HCT116 (cell line): ENCODE data around the gene COL10A1. TPM values are rescaled to one million over a fixed set of nuclear protein-coding genes. Genes with fewer than 3 reads are reported as not detected.

Source experiments
- ATAC-seq: fragments of 200-7000 bp; cut with Tn5 transposase; 2 replicates; pipeline ENCODE4 v1.9.1; 2020; ENCODE audit warnings: mild to moderate bottlenecking, moderate library complexity
- Bru-seq: library from RNA; stranded (reverse); fragments of 400-500 nt; gene quantifications from one replicate; lab custom pipeline; 2021; lab: Mats Ljungman, UMichigan
- BruChase-seq, 2 experiments: library from RNA; stranded (reverse); fragments of 400-500 nt; gene quantifications; one replicate each; lab custom pipeline; 2021; lab: Mats Ljungman, UMichigan
- BruUV-seq: library from RNA; stranded (reverse); fragments of 400-500 nt; replicated peaks from 2 replicates; lab custom pipeline; 2021; lab: Mats Ljungman, UMichigan
- CTCF ChIA-PET: fragments of 300-600 bp; sonication (Branson Sonifier 250); formaldehyde crosslinking; loops from one replicate; lab custom pipeline; 2021; ENCODE audit warnings: antibody characterized with exemption; lab: Charles Lee
- POLR2A ChIA-PET: fragments of 300-600, 350-600 bp; sonication (Branson Sonifier 250); formaldehyde crosslinking; loops from one replicate; lab custom pipeline; 2021; ENCODE audit warnings: antibody characterized with exemption; lab: Charles Lee
- RAD21 ChIA-PET, 2 experiments: fragments of 300-600 bp; sonication (Branson Sonifier 250); formaldehyde crosslinking; loops; one replicate each; lab custom pipeline; 2023; ENCODE audit warnings: low total read pairs in 2 of 2; ENCODE audit not compliant: uncharacterized antibody in 2 of 2, unreplicated experiment in 2 of 2, low non-redundant PET in 1 of 2; lab: Charles Lee
- DNase-seq: peaks from one replicate; pipeline ENCODE4 v3.0.0-alpha.2; 2010; ENCODE audit warnings: low read depth, low spot score
- H2AFZ ChIP-seq: fragments of 200-600 bp; shearing (Covaris generic), sonication (generic); 2 replicates; pipeline ENCODE4 v1.6.1; 2017; ENCODE audit warnings: low read depth, mixed run types, mixed read lengths, antibody characterized with exemption, low read length; ENCODE audit not compliant: poor library complexity, severe bottlenecking
- H3K27ac ChIP-seq: 2 replicates; pipeline ENCODE4 v1.5.1; 2012; ENCODE audit warnings: low read depth, low read length
- H3K27me3 ChIP-seq: fragments of 200-600 bp; sonication (generic); 2 replicates; pipeline ENCODE4 v1.6.1; 2016; ENCODE audit warnings: mixed run types, low read length, mixed read lengths; ENCODE audit not compliant: insufficient read depth
- H3K36me3 ChIP-seq, 2 experiments: fragments of 200-500 bp in 1 of 2; fragments of 200-600 bp in 1 of 2; sonication (Bioruptor generic) in 1 of 2; sonication (generic) in 1 of 2; 2 replicates each; pipeline versions ENCODE4 v1.5.1 to v1.6.1; 2014 to 2016; ENCODE audit warnings: low read length in 2 of 2, inconsistent platforms in 1 of 2, mixed read lengths in 1 of 2, mixed run types in 1 of 2; ENCODE audit not compliant: insufficient read depth in 2 of 2, control insufficient read depth in 1 of 2
- H3K4me1 ChIP-seq, 2 experiments: fragments of 200-600 bp in 1 of 2; sonication (generic) in 1 of 2; 2 replicates each; pipeline versions ENCODE4 v1.5.1 to v1.6.1; 2012 to 2017; ENCODE audit warnings: low read length in 2 of 2, inconsistent platforms in 1 of 2, mild to moderate bottlenecking in 1 of 2, mixed read lengths in 1 of 2, mixed run types in 1 of 2, moderate library complexity in 1 of 2; ENCODE audit not compliant: insufficient read depth in 2 of 2, control insufficient read depth in 1 of 2
- H3K4me2 ChIP-seq: fragments of 200-600 bp; sonication (generic); 2 replicates; pipeline ENCODE4 v1.6.1; 2017; ENCODE audit warnings: mixed run types, low read length, mixed read lengths
- H3K4me3 ChIP-seq, 2 experiments: fragments of 200-600 bp in 1 of 2; sonication (generic) in 1 of 2; replicated peaks in 1 of 2; 2 replicates each; pipeline ENCODE4 v1.5.1; 2011 to 2016; ENCODE audit warnings: low read length in 2 of 2, control low read depth in 1 of 2, low read depth in 1 of 2, mild to moderate bottlenecking in 1 of 2, mixed read lengths in 1 of 2, mixed run types in 1 of 2
- H3K79me2 ChIP-seq: fragments of 200-600 bp; sonication (generic); 2 replicates; pipeline ENCODE4 v1.6.1; 2017; ENCODE audit warnings: mild to moderate bottlenecking, mixed run types, low read length, moderate library complexity, mixed read lengths; ENCODE audit not compliant: insufficient read depth
- H3K9ac ChIP-seq: fragments of 200-600 bp; sonication (generic); 2 replicates; pipeline ENCODE4 v1.6.1; 2016; ENCODE audit warnings: low read length, mixed read lengths
- H3K9me2 ChIP-seq: fragments of 200-600 bp; sonication (generic), shearing (Covaris generic); 2 replicates; pipeline ENCODE4 v1.6.1; 2017; ENCODE audit warnings: mixed run types, mild to moderate bottlenecking, moderate library complexity; ENCODE audit not compliant: insufficient read depth
- H3K9me3 ChIP-seq, 2 experiments: fragments of 200-500 bp in 1 of 2; fragments of 200-600 bp in 1 of 2; sonication (Bioruptor generic) in 1 of 2; sonication (generic) in 1 of 2; 2 replicates each; pipeline ENCODE4 v1.6.1; 2014 to 2017; ENCODE audit warnings: low read length in 2 of 2, mixed read lengths in 2 of 2, inconsistent platforms in 1 of 2, low read depth in 1 of 2, mild to moderate bottlenecking in 1 of 2, mixed run types in 1 of 2, moderate library complexity in 1 of 2; ENCODE audit not compliant: control insufficient read depth in 1 of 2, insufficient read depth in 1 of 2
- H4K20me1 ChIP-seq: fragments of 200-600 bp; sonication (generic), shearing (Covaris generic); 2 replicates; pipeline ENCODE4 v1.6.1; 2017; ENCODE audit warnings: mixed run types, mild to moderate bottlenecking, moderate library complexity; ENCODE audit not compliant: insufficient read depth
- ATF3 ChIP-seq: IDR thresholded peaks from 2 replicates; pipeline ENCODE4 v1.6.1; 2012
- CBX3 ChIP-seq: IDR thresholded peaks from 2 replicates; pipeline ENCODE4 v1.6.1; 2012; ENCODE audit warnings: low read depth
- CTCF ChIP-seq, 3 experiments: fragments of 200-600 bp in 1 of 3; sonication (generic) in 1 of 3; IDR thresholded peaks in 2 of 3; conservative IDR thresholded peaks in 1 of 3; 2 replicates each; pipeline ENCODE4 v1.5.1; 2012 to 2017; ENCODE audit warnings: low read depth in 2 of 3, low read length in 2 of 3, antibody characterized with exemption in 1 of 3, borderline replicate concordance in 1 of 3, control low read depth in 1 of 3, mild to moderate bottlenecking in 1 of 3, mixed read lengths in 1 of 3, mixed run types in 1 of 3, moderate library complexity in 1 of 3; ENCODE audit not compliant: insufficient read depth in 1 of 3
- EGR1 ChIP-seq: IDR thresholded peaks from 2 replicates; pipeline ENCODE4 v1.6.1; 2012; ENCODE audit warnings: low read depth
- ELF1 ChIP-seq: IDR thresholded peaks from 2 replicates; pipeline ENCODE4 v1.6.1; 2012; ENCODE audit warnings: low read depth, borderline replicate concordance
- FOSL1 ChIP-seq: IDR thresholded peaks from 2 replicates; pipeline ENCODE4 v1.6.1; 2012; ENCODE audit warnings: low read depth
- MAX ChIP-seq: IDR thresholded peaks from 2 replicates; pipeline ENCODE4 v1.6.1; 2012
- POLR2A ChIP-seq: IDR thresholded peaks from 2 replicates; pipeline ENCODE4 v1.7.0; 2011; ENCODE audit warnings: borderline replicate concordance; ENCODE audit not compliant: insufficient read depth, insufficient read length; ENCODE audit errors: extremely low read depth
- POLR2AphosphoS5 ChIP-seq: IDR thresholded peaks from 2 replicates; pipeline ENCODE4 v1.6.1; 2011; ENCODE audit warnings: mild to moderate bottlenecking, low read depth, low read length, moderate library complexity
- TCF7L2 ChIP-seq: IDR thresholded peaks from 2 replicates; pipeline ENCODE4 v1.7.0; 2011; ENCODE audit warnings: borderline replicate concordance, inconsistent platforms; ENCODE audit not compliant: insufficient read depth, insufficient read length; ENCODE audit errors: extremely low read depth
- YY1 ChIP-seq: IDR thresholded peaks from 2 replicates; pipeline ENCODE4 v1.6.1; 2011; ENCODE audit warnings: low read length, low read depth, moderate library complexity, mild to moderate bottlenecking; ENCODE audit not compliant: insufficient replicate concordance; ENCODE audit errors: extremely low read depth
- ZFX ChIP-seq: fragments of 450-650 bp; IDR thresholded peaks from 2 replicates; pipeline ENCODE4 v1.6.1; 2017
- ZNF274 ChIP-seq: fragments of 200-500 bp; sonication (Bioruptor generic); IDR thresholded peaks from 2 replicates; pipeline ENCODE4 v1.6.1; 2014; ENCODE audit warnings: mild to moderate bottlenecking, low read depth, low read length, inconsistent platforms
- intact Hi-C: fragments of 100-400 bp; cut with micrococcal nuclease; formaldehyde crosslinking; loops from 2 replicates; pipeline ENCODE4 v1.10.0; 2022
- long read RNA-seq: library from polyadenylated mRNA; unstranded; transcript quantifications from one replicate; pipeline ENCODE4 v2.0.0, GENCODE V29; 2021; ENCODE audit not compliant: unreplicated experiment
- polyA plus RNA-seq: library from polyadenylated mRNA; unstranded; fragments of >200 nt; gene quantifications from 2 replicates; pipeline ENCODE4 v1.2.1, GENCODE V29; 2012; ENCODE audit warnings: missing spikeins
- total RNA-seq: library from RNA; stranded (reverse); gene quantifications from one replicate; pipeline ENCODE4 v1.2.1, GENCODE V29; 2021; ENCODE audit not compliant: unreplicated experiment
- TF ChIP-seq, protein P1 (sequence below): IDR thresholded peaks from 2 replicates; pipeline ENCODE4 v1.6.1; 2012; ENCODE audit warnings: low read depth

The COL10A1 gene
- total RNA-seq (not detected), Bru-seq, nascent RNA (not detected), BruChase-seq, experiment 1, labeled RNA remaining after a 6-hour chase (not detected), BruChase-seq, experiment 2, labeled RNA remaining after a 2-hour chase (not detected)
- 0.01 TPM in 1 of 2 replicates, not detected in the other for polyA plus RNA-seq
- long read RNA-seq, partial matches to known transcripts = 0 of 1 reads
- long read RNA-seq, other reads (novel, unspliced or antisense) = 1 of 1 reads

GRCh38 chr6:116126032-116126431 is at the start of gene COL10A1:
Gene COL10A1, minus strand, starts transcription at chr6:116126132. Its CDS starts 640 bp downstream, at chr6:116125492.
- BruUV-seq = no TSS peak
- CTCF ChIA-PET = interaction anchor here (2.6 kb wide), 1 partner anchor 14 kb away, joined by 11 read pairs; no protein-coding TSS in a partner anchor
- Histone ChIP-seq H2AFZ (no peak within 1 kb of the TSS), H3K79me2 (no peaks in the 10 kb centered on the region), H3K27ac (no peak within 1 kb of the TSS), H3K4me2 (no peak within 1 kb of the TSS), H3K4me3 (no peak within 1 kb of the TSS), H3K9me2 (no peaks in the 10 kb centered on the region), H3K4me1 (no peaks in the 10 kb centered on the region), H4K20me1 (no peaks in the 10 kb centered on the region), H3K9me3 (no peaks in the 10 kb centered on the region), H3K27me3 (no peaks in the 10 kb centered on the region), H3K9ac (no peak within 1 kb of the TSS), H3K36me3 (no peaks in the 10 kb centered on the region)
- ATAC-seq (no peak), DNase-seq (no peak)
- POLR2A ChIA-PET = no interaction called here
- TF ChIP-seq CTCF (IDR thresholded peaks at IDR 0.05 in 2 of 3, conservative IDR thresholded peaks at IDR 0.05 in 1 of 3; ENCODE audit: borderline replicate concordance in 1 of 3, insufficient read depth in 1 of 3, low read depth in 2 of 3, low read length in 2 of 3) (no peak), EGR1 (no peak), ELF1 (no peak)
- RAD21 ChIA-PET = no interaction called here
- intact Hi-C loops = no loop called here

- H3K27ac ChIP-seq = no peak overlapping the region
- no peak overlapping the region for H3K4me2 ChIP-seq
- no peaks in the 10 kb centered on the region for H3K27me3 ChIP-seq
- no peaks in the 10 kb centered on the region for H3K79me2 ChIP-seq
- ATAC-seq (no peak), DNase-seq (no peak)
- BruUV-seq = no TSS peak
- no peaks in the 10 kb centered on the region for H3K36me3 ChIP-seq
- H3K9me3 ChIP-seq = 0 out of 4 replicates have a peak, but pooled peaks cover 0 to 3% of the 10 kb centered on the region in 2 experiments
- H3K4me3 ChIP-seq = no peak overlapping the region
- H3K4me1 ChIP-seq = no peaks in the 10 kb centered on the region
- ChIA-PET CTCF (no interaction called here), POLR2A (no interaction called here), RAD21 (no interaction called here)
- no peaks in the 10 kb centered on the region for H4K20me1 ChIP-seq
- no peak overlapping the region for H3K9ac ChIP-seq
- H2AFZ ChIP-seq = no peak overlapping the region
- H3K9me2 ChIP-seq = no peaks in the 10 kb centered on the region
- intact Hi-C loops = no loop called here
- no peak for TF ChIP-seq ATF3
- no peak for TF ChIP-seq TCF7L2
- no peak for TF ChIP-seq ZFX
- no peak for TF ChIP-seq ELF1
- no peak for TF ChIP-seq POLR2AphosphoS5
- TF ChIP-seq FOSL1 = no peak
- TF ChIP-seq, protein P1, sequence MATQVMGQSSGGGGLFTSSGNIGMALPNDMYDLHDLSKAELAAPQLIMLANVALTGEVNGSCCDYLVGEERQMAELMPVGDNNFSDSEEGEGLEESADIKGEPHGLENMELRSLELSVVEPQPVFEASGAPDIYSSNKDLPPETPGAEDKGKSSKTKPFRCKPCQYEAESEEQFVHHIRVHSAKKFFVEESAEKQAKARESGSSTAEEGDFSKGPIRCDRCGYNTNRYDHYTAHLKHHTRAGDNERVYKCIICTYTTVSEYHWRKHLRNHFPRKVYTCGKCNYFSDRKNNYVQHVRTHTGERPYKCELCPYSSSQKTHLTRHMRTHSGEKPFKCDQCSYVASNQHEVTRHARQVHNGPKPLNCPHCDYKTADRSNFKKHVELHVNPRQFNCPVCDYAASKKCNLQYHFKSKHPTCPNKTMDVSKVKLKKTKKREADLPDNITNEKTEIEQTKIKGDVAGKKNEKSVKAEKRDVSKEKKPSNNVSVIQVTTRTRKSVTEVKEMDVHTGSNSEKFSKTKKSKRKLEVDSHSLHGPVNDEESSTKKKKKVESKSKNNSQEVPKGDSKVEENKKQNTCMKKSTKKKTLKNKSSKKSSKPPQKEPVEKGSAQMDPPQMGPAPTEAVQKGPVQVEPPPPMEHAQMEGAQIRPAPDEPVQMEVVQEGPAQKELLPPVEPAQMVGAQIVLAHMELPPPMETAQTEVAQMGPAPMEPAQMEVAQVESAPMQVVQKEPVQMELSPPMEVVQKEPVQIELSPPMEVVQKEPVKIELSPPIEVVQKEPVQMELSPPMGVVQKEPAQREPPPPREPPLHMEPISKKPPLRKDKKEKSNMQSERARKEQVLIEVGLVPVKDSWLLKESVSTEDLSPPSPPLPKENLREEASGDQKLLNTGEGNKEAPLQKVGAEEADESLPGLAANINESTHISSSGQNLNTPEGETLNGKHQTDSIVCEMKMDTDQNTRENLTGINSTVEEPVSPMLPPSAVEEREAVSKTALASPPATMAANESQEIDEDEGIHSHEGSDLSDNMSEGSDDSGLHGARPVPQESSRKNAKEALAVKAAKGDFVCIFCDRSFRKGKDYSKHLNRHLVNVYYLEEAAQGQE = no peak
- no peak for TF ChIP-seq CBX3
- no peak for TF ChIP-seq ZNF274
- TF ChIP-seq YY1 = no peak
- no peak for TF ChIP-seq MAX
- TF ChIP-seq POLR2A = no peak
Measured at GRCh38 chr6:116175344-116175743, 49.4 kb upstream of the COL10A1 start.
